ENCODE data around the gene RDM1.
"Not testable (repeated sequence)": the region's sequence is repeated elsewhere in the genome, so short reads cannot be mapped to it uniquely, and the experiment has no call there.

The RDM1 gene

DNA sequence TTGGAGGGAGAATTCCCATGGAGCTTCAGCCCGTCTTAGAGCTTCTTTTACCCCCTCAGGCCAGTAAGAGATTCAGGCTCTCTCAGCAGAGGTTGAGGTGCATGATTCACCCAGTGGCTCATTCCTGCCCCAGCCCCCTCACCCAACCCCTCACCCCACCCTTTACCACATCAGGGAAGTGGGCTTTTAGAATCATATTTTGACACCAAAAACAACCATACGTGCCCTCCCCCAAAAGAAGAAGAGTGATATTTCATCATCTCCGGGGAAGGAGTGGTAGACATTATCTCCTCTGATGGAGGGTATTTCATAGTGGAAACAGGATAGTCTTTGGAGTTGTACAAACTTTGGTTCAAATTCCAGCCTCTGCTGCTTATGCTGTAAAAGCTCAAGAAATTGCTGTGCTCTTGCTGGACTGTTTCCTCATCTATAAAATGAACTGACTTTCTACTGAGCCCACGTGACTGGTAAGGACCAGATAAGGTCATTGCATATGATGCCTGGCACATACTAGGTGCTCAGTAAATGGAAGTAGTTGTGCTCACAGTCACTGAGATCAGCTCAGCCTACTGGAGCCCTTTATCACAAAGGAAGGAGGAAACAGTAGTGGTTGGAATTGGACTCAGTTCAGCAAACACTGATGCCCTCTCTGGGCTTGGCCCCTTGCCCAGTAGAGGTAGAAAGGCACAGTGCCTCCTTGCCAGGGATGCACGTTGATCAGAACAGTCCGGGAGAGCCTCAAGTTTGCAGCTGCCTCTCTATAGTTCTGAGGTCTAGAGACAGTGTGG is 32.1 kb downstream of the RDM1 start:
- no peak for DNase-seq (ENCODE audit: low read depth)

DNA sequence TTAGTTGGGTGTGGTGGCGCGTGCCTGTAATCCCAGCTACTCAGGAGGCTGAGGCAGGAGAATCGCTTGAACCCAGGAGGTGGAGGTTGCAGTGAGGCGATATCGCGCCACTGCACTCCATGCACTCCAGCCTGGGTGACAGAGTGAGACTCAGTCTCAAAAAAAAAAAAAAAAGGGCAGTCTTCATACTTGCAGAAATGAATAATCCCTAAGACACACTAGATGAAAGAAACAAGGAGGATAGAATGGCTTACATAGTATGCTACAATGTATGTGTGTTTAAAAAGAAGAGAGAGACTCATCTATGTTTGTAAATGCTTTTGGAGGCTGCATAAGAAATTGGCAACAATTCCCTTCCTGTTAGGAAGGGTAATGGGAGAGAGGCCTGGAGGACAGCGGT is 32.8 kb downstream of the RDM1 start:
- not testable (repeated sequence) for DNase-seq (ENCODE audit: low read depth)

DNA sequence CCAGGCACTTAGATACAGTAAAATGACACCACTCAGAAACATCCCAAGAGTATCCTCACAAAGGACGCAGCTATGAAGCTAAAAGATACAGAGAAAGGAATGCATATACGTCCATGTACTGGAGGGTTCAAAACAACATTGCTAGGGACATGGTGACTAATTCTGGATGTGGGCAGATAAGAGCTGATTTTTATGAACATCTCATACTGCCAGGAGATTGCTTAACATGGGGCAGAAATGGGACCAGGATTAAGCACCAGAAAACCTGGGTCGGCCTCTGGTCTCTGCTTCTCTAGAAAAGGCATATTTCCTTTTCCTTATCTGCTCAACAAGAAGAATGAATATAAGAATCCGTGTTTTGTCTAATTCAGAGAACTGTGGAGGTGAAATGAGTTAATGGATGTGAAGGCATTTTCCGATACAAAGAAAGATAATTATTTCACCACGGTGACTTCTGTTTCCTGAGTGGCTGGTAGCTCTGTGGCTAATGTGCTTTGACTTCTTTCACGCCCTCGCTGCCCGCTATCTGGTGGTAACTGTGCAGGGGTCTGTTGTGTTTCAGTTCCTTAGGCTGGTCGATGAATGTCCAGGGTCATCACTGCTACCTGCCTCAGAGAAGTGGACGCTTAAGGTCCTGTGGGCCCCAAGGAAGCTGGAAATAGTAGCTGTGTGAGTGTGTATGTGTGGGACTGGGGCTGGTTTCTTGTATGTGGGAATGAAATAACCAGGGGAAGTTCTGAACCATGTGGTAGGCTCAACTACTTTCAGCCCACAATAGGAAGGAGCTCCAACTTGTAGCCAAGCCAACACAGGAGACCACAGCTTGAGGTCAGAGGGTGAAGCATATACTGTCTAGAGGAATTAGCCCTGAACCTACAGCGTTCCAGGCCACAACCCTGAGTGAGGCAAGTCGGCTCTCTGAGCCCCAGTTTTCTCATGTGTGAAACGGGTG is 34.7 kb downstream of the RDM1 start:
- peak; percentile 65 for DNase-seq (ENCODE audit: low read depth)

DNA sequence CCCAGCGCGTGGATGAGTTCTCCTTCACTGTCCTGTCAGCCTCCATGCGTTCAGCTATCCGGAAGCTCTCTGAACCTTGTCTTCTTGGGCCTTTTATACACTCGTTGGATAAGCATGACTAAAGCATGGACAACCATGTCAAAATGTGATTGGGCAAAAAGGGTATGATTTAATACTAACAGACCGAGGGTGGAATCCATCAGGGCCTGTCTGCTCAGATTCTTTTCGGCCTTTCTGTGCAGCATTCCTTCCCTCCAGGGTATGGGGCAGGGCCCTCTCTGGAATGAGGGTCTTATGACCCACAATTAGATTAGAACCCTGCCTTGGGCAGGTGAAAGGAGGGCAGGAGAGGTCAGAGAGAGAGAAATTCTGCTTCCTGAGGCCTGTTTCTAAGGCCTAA is 36.4 kb downstream of the RDM1 start:
- DNase-seq (ENCODE audit: low read depth), result no peak

DNA sequence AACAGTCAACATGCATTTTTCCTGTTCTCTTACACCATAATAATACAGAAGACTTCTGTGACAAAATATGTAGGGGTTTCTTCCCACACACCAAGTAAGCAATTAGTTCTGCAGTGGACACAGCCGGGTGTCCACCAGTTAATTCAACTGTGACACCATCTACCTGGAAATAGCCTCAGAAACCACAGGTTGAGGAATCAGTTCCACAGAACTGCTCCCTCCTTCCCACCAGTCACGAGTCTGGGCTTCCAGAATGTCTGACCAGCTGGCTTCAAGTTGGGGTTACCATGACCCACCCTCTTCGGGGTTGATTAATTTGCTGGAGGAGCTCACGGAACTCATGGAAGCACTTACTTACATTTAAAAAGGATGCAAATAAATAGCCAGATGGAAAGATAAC is 36.8 kb downstream of the RDM1 start:
- no peak for DNase-seq (ENCODE audit: low read depth)

DNA sequence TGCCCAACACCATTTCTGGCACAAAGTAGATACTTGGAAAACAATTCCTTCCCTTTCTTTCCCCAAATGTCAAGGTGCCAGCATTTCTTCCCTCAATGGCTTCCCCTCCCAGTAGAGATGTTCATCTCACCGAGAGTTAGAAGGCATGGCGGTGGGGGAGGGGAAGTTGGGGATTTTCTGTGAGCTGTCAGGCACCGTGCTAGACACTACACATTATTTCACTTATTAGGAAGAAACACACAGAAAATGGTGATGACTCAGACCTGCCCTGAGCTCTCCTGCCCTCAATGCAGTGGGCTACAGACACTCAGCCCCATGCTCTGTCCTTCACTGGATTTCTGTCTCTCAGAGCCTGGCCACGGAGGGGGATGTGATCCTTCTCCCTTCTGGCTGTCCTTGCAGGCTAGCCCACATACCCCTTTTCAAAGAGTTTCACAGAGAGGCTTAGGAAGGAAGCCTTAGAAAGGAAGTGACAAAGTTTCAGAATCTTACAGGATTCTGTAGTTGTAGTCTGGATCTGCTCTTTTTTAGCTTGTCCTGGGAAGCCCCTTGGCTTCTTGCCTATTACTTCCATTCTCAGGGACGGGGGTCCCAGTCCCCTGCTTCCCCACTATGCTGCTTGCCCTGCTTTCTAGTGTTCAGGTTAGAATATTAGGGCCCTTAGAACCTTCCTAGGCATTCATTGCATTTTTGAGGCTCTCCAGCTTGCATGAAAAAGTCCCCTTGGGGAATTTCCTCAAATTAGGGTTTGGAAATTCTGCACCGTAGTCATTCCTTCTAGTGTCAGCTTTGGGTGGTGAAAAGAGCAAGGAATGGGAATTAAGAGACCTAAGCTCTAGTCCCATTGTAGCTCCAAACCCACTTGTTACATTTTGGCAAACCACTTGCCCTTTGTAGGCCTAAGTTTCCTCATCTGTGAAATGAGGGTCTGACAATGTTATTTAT is 38.2 kb downstream of the RDM1 start:
- DNase-seq (ENCODE audit: low read depth), result no peak

DNA sequence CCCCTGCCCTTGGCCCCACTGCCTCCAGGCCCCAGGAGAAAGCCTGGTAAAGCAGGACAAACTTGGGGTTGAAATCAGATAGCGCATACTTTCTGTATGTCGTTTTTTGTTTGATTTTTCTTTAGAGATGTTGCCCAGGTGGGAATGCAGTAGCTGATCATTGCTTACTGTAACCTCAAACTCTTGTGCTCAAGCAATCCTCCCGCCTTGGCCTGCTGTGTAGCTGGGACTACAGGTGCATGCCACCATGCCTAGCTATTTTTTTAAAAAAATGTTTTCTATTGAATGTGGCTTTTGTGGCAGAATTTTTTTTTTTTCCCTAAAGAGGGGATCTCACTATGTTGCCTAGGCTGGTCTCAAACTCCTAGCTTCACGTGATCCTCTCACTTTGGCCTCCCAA is 39.3 kb downstream of the RDM1 start:
- no peak for DNase-seq (ENCODE audit: low read depth)

DNA sequence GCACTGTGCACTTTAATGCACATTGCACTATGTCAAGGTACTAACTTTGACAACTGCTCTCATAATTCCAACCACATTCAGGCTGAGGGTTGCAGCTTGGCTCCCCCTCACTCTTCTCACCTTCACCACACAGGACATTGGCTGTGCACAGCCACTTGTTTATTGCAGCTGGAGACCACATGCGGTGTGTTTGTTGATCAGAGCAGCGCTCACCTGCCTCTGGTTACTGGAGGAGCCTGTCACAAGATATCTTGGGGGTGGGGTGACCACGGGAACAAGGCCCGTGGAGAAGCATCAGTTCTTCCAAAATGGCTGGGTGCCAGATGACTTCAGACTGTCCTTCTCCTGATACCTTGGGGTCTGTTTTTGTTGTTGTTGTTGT is 39.8 kb downstream of the RDM1 start:
- no peak for DNase-seq (ENCODE audit: low read depth)

DNA sequence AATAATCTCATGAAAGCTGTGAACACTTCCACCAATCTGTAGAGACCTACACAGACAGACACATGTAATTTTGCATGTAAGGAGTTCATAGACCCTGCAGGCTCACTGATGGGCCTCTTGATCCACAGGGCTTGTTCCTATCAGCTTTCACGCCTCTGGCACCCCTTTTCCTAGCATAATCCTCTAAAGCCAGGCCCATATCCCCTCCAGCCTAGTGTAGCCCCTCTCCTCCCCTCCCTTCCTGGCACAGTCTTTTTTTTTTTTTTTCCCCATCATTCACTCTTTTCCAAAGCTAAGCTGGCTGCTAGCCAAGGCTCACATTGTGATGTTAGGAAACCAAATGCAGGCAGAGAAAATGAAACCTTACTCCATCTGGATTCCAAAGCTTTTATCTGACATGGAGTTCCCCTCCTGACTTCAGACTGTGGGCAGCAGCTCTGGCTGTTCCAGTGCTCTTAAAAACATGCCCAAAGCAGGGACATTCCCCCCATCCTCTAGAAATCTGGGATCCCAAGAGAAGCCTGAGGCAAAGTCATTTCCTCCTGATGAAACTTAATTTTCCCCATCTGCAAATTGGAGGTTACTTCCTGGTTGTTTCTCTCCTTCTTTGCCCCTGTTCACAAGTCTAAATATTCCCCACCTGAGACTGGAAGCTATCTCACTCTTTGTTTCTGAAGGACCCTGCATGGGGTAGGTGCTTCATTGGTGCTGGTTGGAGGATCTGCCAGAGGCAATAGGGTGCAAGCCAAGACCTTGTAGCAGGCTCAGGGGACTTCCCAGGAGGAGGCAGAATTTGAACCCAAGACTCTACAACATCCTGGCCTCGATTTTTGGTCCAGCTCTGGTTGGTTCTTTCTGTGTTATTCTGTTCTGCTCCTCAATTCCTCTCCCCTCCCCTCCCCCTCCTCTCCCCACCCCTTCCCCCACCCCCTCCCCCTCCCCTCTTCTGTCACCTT is 40.5 kb downstream of the RDM1 start:
- peak; percentile 61 for DNase-seq (ENCODE audit: low read depth)

DNA sequence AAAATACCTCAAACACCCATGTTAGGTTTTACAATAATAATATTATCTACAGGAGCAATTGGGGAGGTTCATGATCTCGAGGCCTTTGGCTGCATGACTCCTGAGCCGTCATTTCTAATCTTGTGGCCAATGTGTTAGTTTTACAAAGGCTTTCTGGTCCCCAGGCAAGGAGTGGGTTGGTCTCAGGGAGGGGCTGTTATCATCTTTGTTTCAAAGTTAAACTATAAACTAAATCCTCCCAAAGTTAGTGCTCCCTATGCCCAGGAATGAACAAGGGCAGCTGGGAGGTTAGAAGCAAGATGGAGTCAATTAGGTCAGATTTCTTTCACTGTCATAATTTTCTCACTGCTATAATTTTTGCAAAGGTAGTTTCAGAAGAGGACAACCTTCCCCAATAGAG is 41.3 kb downstream of the RDM1 start:
- no peak for DNase-seq (ENCODE audit: low read depth)

DNA sequence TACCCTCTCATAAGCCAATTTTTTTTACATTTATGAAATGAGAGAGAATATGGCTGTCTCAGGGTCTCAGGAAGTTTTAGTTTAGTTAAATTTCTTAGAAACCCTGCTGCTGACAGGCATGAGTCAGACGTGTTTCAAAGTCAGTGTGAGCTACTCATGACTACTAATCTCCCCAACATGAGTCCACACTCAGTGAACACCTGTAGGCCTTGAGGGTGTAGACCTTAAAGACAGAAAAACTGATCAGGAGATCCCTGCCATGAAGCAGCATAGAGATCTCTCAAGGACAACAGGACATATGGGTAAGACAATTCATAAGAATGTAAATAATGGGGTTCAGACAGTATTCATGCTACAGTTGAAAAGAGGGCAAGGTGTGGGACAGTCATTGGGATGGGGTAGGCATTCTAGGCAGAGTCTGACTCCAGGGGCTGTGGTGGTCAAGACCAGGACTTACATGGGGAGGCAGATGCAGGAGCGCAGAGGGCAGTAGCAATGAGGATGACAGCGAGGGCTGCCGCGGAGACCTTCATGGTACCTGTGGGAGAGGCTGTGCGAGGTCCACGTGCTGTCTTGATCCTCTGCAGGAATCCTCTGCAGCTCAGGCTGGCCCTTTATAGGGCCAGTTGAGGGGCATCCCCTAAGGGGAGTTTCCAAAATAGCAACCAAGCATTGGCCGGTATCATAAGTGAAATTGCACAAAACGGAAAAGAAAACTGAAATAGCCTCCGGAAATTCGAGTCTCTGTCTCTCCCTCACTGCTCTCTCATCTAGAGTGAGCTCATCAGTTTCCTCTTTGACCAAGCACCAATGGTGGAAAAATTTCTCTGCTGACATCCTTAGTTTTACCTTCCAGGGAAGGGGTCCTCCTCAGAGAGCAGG is 50.6 kb downstream of the RDM1 start, which contains the start of gene CCL5:
TSS of gene CCL5 (minus strand) at position 588 of the 882 bp plus-strand sequence.
- DNase-seq (ENCODE audit: low read depth), result no peak

DNA sequence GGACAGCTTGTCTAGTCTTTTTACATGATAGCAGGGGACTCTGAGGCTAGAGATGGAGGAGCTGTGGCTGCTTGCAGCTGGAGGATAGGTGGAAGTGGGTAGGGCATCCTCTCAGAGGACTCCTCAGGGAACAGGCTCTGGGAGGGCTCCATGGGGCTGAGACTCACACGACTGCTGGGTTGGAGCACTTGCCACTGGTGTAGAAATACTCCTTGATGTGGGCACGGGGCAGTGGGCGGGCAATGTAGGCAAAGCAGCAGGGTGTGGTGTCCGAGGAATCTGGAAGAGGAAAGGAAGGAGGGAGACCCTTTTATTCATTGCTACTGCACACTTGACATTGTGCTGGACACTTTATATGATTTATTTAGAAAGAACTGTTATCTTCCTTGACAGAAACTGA is 52.2 kb downstream of the RDM1 start:
- DNase-seq (ENCODE audit: low read depth), result no peak

DNA sequence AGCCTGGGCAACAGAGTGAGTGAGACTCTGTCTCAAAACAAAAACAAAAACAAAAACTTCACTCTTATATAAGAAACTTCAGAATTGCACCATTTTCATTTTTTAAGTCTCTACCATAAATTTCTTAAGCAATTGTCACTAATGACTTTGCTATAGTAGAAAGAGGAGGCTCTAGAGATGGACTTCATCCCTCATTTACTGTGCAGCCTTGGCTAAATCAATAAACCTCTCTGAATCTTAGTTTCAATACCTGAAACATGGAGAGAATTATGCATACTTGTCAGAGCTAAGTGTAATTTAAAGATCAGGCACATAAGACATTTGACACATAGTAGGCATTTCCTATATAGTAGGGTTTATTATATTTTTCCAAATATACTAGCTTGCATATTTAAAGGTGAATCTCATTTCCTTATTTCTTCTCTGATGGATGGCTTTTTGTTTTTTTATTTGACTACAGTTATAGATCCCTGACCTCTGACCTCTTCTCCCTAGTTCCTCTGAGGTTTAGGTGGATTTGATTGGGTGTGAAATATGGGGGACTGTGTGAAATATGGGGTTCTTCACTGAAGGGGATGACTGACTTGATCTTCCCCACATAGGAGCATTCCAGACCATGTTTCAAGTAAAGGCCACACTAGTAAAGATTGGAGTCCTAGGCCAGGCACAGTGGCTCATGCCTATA is 53.1 kb downstream of the RDM1 start:
- DNase-seq (ENCODE audit: low read depth), result no peak

DNA sequence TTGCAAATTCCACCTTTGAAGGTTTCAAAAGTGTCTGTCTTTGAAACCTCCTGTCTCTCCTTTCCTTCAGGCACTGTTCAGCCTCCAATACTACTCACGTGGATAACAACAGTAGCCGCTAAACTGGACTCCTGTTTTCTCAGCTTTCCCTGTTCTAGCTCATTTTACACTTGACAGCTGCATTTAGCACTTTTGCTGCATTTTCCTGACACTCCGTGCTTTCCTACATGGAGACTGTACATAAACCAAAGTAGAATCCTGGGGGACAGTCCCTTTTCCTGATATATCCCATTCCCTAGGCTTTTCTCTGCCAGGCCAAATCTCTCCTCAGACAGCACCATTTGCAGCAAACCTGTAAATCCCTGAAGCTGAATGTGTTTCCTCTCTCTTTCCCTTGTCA is 54.0 kb downstream of the RDM1 start:
- DNase-seq (ENCODE audit: low read depth), result no peak

DNA sequence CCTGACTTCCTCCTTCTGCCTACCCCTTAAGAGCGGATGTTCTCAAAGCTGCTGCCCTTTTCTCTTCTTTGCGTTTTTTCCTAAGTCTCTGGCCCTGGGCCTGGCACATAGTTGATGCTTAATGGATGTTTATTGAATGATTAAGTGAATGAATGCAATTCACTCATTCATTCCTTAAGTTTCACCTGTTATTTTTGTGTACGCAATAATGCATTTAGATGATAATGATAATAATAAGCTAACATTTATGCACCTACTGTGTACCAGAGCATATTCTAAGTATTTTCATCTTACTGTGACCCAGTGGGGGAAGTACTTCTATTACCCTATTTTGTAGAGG is 54.8 kb downstream of the RDM1 start:
- DNase-seq (ENCODE audit: low read depth), result no peak

DNA sequence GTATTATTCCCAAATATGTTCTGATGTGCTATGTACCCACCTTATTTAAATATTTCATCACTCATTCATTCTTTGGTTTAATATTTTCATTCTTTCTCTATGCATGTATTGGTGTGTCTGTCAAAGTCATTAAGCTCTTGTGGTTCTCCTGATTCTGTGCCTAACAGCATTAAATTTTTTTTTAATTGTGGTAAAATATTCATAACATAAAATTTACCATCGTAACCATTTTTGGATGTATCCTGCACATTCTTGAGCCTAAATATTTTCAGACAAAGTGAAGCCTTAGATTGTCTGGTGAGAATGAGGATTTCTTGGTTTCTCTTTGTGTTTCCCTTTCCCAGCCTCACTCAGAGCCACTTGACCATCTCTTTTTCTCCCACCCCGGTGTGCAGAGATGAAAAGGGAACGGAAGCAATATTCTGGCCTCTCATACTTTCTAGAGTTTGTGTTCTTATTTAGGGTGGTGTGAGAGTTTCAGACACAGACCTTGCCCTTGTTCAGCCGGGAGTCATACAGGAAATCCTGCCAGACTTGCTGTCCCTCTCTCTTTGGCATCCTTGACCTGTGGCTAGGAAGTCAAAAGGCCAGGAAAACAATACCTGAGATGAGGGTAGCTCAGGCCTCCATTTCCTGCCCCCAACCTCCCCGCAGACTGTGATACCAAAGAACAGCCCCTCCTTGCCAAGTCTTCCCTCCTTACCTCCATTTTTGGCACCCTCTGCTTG is 55.3 kb downstream of the RDM1 start:
- no peak for DNase-seq (ENCODE audit: low read depth)

DNA sequence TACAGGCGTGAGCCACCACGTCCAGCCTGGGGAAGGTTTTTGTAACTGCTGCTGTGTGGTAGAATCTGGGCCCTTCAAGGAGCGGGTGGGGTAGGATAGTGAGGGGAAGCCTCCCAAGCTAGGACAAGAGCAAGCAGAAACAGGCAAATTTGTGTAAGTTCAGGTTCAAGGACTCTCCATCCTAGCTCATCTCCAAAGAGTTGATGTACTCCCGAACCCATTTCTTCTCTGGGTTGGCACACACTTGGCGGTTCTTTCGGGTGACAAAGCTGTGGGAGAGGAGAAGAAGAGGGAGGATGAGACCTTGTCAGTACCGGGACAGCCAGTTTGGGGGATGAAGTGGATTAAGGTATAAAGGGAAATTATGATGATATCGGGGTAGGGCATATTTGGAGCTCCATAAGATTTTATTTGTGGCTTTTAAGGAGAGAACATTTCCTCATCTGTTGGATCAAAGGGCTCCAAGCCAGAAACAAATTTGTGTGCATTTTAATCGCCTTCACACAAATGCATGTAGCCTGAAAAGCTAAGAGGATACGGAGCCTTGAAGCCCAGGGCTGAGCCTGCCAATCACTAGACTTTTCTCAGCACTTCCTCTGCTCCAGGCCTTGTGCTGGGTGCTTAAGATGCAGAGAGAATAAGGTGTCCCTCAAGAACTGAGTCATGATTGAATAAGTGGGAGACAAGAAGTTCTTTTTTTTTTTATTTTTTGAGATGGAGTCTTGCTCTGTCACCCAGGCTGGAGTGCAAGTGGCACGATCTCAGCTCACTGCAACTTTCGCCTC is 58.2 kb downstream of the RDM1 start:
- no peak for DNase-seq (ENCODE audit: low read depth)
